NCI-H345 (cell line): ENCODE measurements around the gene PRKAG3.

ENCODE experiments used
- DNase-seq: peaks from one replicate; lab custom pipeline; 2025; lab: John Stamatoyannopoulos, UW

The PRKAG3 gene

DNA sequence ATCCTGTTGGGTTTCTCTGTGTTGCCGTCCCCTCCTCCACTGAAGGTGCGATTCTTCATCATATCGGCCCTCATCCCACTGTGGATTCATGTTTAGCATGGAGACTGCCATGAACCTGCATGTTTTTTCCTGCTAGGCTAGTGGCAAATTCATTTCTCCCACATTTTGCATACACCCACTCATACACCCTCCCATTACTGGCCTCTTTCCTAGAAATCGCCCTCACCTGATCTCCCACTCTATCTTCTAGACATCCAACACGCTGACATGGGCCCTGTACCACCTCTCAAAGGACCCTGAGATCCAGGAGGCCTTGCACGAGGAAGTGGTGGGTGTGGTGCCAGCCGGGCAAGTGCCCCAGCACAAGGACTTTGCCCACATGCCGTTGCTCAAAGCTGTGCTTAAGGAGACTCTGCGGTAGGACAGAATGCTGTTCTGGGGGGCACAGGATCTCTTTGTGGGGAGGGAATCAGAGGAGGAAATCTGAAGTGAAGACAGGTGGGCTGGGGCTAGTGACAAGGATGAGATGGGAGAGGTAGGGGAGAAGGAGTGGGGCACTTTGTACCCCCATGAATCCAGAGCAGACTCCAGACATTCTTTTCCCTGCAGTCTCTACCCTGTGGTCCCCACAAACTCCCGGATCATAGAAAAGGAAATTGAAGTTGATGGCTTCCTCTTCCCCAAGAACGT lies 17.7 kb downstream of the PRKAG3 start:
- DNase-seq = no peak

DNA sequence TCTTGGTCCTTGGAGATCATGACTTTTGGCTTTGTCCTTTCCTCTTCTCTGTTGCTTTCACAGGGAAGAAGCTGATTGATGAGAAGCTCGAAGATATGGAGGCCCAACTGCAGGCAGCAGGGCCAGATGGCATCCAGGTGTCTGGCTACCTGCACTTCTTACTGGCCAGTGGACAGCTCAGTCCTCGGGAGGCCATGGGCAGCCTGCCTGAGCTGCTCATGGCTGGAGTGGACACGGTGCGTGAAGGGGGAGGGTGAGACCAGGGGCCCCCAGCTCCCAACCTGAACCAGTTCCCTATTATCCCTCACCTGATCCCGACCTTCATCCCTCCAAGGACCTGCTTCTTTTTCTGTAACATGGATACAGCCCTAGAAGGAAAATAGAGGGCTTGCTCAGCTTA lies 18.7 kb downstream of the PRKAG3 start:
- DNase-seq = no peak

DNA sequence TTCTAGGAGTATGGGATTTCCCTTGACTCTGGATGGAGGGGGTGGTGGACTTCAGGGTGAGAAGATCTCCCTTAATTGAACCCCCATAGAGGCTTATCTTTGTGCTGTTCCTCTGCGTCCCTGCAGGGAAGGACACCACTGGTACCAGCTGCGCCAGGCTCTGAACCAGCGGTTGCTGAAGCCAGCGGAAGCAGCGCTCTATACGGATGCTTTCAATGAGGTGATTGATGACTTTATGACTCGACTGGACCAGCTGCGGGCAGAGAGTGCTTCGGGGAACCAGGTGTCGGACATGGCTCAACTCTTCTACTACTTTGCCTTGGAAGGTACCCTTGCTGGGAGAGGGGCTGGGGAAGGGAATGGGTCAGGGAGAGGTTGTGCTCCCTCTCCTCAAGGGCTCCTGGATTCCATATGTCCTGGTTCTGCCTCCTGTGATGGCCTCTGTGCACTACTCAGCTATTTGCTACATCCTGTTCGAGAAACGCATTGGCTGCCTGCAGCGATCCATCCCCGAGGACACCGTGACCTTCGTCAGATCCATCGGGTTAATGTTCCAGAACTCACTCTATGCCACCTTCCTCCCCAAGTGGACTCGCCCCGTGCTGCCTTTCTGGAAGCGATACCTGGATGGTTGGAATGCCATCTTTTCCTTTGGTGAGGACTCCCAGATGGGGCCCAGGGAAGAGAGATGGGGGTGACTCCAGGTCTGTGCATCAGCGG lies 19.3 kb downstream of the PRKAG3 start:
- no peak for DNase-seq

DNA sequence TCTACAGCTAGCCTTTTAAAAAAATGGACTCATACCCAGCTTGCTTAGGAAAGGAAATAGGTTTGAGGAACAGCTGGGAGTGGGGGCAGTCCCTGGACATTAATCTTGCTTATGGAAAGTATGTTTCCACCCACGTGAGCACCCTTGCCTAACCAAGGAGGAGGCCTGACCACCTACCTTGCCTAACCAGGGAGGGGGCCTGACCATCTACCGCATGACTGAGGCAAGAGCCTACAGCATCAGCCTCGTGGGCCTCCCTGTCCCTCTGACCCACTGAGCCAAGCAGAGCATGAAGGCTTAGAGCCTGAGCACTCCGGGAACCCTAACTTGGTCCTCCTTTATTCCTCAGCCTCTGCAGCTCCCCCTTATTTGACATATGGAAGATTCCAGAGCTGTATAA lies 20.2 kb downstream of the PRKAG3 start:
- no peak for DNase-seq

DNA sequence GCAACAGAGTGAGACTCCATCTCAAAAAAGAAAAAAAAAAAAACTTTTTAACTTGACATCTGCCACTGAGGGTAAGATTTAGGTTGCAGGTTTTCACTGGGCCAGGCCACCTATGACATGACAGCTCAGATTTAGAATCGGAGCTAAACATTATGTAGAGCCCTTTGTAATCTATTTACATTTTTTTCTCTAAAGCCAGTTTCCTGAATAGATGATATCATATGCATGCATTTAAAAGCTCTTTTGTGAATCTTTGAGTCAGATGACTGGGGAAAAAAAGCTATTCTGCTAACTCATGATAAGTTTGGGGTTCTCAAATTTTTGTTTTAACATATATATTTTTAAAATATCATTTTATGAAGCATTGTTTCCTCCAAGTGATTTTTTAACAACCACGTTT lies 21.3 kb downstream of the PRKAG3 start:
- no peak for DNase-seq

DNA sequence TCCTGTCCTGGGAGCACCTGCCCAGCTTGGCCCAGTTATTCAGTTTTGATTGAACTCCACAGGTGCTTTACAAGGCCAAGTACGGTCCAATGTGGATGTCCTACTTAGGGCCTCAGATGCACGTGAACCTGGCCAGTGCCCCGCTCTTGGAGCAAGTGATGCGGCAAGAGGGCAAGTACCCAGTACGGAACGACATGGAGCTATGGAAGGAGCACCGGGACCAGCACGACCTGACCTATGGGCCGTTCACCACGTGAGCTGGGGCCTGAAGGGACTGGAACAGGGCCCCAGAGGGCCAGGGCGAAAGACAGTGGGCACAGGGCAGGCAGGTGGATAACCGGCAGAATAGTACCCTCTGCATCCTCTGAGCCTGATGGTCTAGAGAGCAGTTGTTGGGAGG lies 22.1 kb downstream of the PRKAG3 start:
- no peak for DNase-seq

DNA sequence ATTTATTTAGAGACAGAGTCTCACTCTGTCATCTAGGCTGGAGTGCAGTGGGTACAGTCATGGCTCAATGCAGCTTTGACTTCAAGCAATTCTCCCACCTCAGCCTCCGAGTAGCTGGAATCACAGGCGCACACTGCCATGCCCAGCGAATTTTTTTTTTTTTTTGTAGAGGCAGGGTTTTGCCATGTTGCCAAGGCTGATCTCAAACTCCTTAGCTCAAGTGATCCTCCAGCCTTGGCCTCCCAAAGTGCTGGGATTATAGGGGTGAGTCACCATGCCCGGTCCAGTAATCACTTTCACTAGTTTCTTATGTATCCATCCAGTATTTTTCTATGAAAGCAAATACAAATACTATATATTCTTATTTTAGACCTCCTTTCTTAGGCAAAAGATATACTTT lies 24.0 kb downstream of the PRKAG3 start:
- DNase-seq = no peak

DNA sequence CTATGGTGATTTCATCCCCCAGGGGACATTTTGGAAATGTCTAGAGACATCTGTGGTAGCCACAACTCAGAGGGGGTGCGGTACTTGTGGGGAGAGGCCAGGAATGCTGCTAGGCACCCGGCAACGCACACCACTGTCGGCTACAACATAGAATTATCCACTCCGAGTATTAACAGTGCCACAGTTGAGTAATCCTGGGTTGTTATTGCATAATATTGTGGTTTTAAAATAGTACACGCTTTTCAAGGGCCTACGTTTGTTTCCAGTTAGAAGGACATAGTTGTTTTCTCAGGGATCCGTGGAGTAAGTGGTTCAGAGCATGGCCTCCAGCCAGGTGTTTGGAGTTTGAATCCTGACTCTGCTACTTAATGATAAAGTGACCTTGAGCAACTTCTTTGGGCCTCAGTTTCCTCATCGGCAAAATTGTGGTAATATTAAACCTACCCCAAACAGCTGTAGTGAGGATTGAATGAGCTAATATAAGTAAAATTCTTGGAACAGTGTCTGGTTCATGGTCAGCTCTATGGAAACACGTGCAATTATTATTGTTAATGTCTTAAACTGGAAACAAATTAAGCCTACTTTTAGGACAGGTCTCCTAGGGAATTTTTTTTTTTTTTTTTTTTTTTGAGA lies 25.1 kb downstream of the PRKAG3 start:
- peak; percentile 12 for DNase-seq

DNA sequence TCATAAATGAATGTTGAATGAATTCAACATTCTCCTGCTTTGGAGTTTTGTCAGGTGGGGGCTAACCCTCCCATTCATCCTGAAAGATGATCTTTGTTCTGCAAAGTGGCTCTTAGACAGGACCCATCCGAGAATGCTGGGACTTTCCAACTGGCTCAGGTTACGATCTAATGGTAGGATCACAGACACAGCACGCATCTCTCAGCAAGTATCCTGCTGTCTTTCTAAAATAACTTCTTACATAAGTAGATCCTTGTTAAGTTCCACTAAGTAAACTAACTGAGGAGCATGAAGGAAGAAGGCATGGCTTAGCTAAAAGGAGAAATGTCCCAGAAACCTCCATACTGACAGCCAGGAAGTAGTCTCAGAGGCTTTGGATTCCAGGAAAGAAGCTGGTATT lies 26.0 kb downstream of the PRKAG3 start:
- no peak for DNase-seq

DNA sequence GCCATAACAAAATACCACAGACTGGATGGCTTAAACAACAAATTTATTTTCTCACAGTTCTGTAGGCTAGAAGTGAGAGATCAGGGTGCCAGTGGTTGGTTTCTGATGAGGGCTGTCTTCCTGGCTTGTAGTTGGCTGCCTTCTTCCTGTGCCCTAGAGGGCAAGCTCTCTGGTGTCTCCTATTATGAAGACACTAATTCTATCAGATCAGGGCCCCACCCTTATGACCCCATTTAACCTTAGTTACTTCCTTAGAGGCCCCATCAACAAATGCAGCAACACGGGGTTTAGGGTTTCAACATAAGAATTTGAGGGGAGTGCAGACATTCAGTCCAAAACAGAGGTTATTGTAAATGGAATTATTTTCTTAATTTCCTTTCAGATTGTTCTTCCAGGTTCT lies 26.8 kb downstream of the PRKAG3 start:
- DNase-seq = no peak

DNA sequence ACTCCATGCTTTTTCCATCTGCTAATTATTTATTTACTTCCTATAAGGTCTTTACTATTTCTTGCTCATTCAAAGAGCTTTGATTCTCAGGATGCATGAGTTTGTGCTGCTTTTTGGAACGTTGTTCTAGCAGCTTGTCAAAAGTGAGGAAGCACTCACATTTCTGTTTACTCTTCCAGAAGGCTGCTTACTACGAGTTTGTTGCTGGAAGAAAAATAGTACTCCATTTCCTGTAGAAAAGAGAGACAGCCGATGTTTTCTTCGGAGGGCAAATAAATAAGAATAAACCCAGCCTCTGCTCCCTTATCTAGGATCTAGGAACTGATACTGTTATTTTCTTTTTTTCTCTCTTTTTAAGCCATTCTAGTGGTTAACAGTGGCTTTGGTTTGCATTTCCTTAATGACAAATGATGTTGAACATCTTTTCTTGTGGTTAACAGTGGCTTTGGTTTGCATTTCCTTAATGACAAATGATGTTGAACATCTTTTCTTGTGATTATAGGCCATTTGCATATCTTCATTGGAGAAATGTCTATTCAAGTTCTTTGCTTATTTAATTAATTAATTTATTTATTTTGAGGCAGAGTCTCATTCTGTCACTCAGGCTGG lies 29.1 kb downstream of the PRKAG3 start:
- no peak for DNase-seq

DNA sequence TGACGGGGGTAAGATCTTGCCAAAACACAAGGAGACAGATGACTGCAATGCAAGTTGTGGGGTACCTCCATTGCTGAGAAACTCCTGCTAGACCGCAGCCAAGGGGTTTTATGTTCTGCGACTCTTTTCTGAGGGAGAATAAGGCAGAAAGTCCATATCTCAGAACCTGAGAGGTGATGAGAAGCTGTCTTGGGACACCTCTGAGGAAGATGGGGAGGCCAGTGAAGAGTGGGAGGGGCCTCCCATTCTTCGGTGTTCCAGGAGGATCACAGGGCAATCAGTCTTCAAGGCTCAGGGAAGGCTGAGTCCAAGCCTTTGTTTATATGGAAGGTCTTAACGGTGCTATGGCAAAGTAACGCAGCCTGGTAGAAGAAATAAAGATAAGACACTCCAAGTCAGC lies 31.6 kb downstream of the PRKAG3 start:
- DNase-seq = no peak

DNA sequence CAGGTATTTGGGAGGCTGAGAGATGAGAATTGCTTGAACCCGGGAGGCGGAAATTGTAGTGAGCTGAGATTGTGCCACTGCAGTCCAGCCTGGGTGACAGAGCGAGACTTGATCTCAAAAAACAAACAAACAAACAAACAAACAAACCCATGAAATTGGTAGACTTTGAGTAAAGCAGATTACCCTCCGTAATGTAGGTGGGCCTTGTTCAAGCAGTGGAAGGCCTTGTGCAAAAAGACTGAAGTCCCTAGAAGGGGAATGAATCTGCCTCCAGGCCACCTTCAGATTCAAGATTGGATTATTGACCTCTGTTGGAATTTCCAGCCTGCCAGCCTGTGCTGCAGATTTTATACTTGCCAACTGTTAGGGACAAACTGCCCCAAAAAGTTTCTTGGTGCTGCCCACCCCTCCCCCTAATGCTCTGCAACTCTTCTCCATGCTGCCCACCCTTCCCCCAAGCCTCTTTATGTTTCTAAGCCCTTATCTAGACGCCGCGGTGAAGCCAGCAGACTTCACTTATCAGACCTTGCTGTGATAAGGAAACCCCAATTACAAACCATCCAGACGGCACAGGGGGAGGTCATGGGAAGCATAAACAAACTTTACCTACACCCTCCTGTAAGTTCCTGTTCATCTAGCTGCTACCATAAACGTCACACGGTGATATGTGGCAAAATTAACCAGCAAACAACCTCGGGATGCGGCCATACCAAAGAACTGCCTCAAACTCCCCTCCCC lies 32.7 kb downstream of the PRKAG3 start:
- no peak for DNase-seq

DNA sequence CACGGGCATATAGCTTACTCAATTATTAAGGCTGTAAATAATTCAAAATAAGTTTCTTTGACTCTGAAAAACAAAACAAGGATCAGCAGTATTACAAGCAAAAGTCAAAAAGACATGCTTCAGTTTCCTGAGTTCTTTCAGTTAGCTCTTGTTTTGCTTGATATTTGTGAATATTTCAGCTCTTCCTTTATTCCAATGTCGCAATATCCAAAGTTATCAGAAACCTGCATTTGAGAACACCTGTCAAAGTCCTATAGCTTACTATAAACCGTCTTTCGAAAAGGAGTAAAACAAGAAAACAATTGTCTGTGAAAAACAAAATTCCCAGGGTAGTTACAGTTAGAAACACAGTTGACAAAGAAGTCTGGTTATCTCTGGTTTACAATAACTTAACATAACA lies 34.9 kb downstream of the PRKAG3 start:
- no peak for DNase-seq

DNA sequence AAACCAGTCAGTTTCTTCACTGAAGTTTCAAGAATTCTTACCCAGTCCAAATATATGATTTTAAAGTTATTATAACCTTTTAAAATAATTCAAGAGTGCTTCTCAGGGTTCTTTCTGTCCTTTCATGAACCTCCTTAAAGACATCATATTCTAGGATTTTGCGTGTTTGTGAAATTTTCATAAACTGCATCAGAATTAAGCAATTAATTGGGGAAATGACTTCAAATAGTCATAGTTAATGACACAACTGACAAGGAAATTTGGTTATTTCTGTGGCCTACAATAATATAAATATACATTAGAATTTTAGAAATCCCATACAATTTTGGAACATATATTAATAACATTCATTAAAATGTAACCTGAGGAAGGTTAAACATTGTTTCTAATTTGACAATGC lies 39.2 kb downstream of the PRKAG3 start:
- DNase-seq = no peak

DNA sequence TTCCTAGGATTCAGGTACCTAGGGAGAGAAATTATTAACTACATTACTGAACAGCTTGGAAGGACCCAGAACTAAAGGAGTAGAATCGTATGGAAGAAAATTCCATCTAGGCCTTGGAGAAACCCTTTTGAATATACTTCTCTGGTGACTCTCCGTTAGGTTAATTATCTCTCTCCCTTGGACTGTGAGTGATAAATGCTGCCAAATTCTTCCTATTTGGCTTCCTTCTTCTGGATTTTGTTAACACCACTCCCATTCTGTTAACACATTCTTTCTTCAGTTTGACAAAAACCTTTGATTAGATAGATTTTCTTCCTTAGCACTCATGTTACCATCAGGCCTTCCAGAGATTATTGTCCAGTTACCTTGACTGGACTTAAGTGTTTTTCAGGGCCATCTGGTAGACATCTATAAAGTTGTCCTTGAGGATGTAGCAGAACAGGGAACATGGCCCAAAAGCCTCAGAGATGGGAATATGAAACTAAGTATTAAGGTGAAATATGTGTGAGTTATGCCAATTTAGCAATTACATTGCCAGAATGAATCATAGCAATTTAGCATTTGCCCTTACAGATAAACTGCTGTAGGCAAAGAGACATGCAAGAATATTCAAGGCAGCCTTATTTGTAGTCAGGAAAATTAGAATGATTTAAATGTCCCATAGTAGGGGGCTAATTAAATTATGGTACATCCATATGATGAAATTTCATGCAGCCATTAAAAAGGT lies 42.9 kb downstream of the PRKAG3 start:
- DNase-seq = no peak

DNA sequence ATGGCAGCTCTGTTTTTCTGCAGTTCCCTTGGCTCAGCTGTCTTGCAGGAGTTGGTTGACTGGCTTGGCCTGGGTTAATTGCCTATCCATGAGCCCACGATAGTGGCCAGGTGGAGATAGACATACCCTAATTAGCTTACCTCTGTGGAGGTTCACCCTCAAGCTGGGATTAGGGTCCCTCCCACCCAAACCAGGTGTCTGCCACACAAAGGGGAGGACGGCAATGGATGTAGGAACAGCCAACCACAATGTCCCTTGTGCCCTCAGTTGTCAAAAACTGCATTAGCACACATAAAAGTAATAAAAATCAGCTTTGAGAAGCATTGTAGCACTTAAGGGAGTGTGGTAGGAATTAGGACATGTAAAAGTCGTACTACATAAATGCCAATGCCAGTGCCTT lies 45.5 kb downstream of the PRKAG3 start:
- DNase-seq = no peak

DNA sequence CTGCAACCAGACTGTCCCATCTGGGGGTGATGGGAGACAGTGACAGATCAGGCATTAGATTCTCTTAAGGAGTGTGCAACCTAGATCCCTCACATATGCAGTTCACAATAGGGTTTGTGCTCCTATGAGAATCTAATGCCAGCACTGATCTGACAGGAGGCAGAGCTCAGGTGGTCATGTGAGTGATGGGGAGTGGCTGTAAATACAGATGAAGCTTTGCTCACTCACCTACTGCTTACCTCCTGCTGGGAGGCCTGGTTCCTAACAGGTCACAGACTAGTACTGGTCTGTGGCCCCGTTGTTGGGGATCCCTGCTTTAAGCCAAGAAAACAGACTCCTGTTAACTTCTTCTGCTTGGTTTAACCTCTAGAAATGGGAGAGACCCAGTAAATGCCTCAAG lies 46.5 kb downstream of the PRKAG3 start:
- no peak for DNase-seq

DNA sequence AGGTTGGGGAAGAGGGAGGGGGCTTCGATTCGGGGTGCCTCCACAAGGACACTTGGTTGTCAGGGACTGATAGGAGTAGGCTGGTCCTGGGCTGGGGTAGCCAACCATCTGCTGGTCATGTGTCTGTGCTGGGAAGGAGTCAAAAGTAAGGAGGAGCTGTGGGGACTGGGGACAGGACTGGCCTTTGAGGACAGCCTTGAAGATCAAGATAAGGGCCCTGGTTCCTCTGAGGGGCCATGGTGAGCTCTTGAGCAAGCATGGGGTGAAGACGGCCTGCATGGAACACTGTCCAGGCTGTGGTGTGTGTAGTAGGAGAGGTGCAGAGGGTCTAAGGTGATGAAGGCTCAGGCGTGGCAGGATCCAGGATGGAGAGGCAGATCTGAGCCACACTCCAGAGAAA lies 47.9 kb downstream of the PRKAG3 start:
- no peak for DNase-seq

DNA sequence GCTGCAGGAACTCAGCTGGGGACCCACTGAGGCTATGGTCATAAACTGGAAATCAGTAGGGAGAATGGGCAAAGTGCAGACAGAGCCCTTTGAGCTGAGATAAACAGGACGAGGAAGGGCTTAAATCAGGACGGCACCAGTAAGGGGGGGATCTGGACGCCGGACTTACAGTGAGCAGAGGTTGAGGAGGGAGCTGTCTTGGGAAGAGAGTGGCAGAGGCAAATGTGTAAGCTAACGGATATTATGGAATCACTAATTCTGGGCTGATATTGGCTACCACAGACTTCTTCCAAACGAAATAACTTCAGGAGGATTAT lies 49.1 kb downstream of the PRKAG3 start:
- DNase-seq = no peak

DNA sequence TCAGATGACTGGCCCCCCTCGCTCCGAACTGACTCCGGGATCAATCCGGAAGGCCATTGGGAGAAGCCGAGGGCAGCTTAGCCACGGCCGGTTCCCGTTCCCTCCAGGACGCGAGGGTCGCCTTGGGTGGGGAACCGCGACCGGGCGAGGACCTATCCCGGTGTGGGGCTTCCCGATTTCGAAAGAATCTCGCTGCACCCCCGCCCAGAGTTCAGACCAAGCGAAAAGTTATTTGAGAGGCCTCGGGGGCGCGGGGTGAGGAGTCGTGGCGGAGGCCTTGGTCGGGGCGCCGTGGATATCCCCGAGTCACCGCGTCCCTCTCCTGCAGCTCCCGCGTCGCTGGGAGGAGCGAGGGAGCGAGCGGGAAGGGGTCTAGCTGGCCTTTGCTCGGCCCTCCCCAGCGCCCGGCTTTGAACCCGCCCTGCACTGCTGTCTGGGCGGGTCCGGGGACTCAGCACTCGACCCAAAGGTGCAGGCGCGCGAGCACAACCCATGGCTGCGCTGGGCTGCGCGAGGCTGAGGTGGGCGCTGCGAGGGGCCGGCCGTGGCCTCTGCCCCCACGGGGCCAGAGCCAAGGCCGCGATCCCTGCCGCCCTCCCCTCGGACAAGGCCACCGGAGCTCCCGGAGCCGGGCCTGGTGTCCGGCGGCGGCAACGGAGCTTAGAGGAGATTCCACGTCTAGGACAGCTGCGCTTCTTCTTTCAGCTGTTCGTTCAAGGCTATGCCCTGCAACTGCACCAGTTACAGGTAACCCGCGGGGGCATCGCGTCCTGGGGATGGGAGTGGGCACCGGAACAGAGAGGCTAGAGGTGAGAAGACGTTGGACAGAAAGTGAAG lies 49.7 kb downstream of the PRKAG3 start, which contains the start of gene CYP27A1:
Gene CYP27A1 (plus strand): TSS at position 457 of the 837 bp plus-strand sequence. CDS start 36 bp downstream, at position 493.
- no peak for DNase-seq
